ENCODE measurements around the gene CPNE6. TPM values are rescaled to one million over a fixed set of nuclear protein-coding genes. Genes with fewer than 3 reads are reported as not detected.
"Not testable (repeated sequence)": the region's sequence is repeated elsewhere in the genome, so short reads cannot be mapped to it uniquely, and the experiment has no call there.

The CPNE6 gene
- polyA plus RNA-seq, 1 experiment, result not detected

GRCh38 chr14:24042746-24043145, 28.6 kb upstream of the CPNE6 start:
- Histone ChIP-seq H3K4me3 (ENCODE audit: low read depth, low read length) (no peak overlapping the region), H3K9me3 (ENCODE audit: control insufficient read depth, insufficient read depth, low read length) (no peaks in the 10 kb centered on the region), H3K27ac (ENCODE audit: low read depth, low read length) (no peak overlapping the region), H3K27me3 (ENCODE audit: control insufficient read depth, insufficient read depth, low read length) (peaks cover 12% of the 10 kb centered on the region)
- no peak for DNase-seq (ENCODE audit: low read depth, low spot score)
- TF ChIP-seq CTCF (IDR thresholded peaks at IDR 0.05; ENCODE audit: low read depth, low read length), result no peak
- ChIA-PET POLR2A (no interaction called here), CTCF (interaction anchor here (1.2 to 1.8 kb wide), 6 partner anchors 13 to 290 kb away, joined by 3 to 5 read pairs (median 4); partner anchors contain the start of gene IRF9)

DNA sequence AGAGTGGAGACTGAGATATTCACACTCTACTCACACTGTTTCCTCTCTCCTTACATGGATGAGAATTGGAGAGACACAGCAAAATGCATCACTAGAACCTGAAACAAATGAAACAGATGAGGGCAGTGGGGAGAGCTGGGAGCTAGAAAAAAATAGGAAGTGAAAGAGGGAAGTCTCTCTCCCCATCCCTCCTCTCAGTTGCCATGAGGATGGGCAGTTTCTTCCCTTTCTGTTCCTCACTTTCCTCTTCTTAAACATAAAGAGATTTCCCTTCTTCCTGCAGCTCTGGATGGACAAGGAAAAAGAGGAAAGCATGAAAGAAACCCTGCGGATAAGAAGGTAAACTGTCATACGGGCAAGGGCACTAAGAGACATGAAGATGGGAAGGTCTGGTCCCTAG, 22.4 kb upstream of the CPNE6 start:
- DNase-seq (ENCODE audit: low read depth, low spot score); H3K27ac ChIP-seq (ENCODE audit: low read depth, low read length); H3K9me3 ChIP-seq (ENCODE audit: control insufficient read depth, insufficient read depth, low read length); CTCF ChIA-PET; H3K4me3 ChIP-seq (ENCODE audit: low read depth, low read length); POLR2A ChIA-PET: not testable (repeated sequence)
- peaks cover 29% of the 10 kb centered on the region for H3K27me3 ChIP-seq (ENCODE audit: control insufficient read depth, insufficient read depth, low read length)

DNA sequence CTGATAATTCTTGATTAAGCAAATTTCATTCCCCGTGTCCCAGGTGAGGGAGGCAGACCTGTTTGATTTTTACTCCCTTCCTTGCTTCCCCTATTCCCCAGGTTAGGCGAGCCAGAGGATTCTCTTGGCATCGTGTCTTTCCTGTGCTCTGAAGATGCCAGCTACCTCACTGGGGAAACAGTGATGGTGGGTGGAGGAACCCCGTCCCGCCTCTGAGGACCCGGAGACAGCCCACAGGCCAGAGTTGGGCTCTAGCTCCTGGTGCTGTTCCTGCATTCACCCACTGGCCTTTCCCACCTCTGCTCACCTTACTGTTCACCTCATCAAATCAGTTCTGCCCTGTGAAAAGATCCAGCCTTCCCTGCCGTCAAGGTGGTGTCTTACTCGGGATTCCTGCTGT, 20.6 kb upstream of the CPNE6 start:
- POLR2A ChIA-PET, result not testable (repeated sequence)
- CTCF ChIA-PET, result interaction anchor here (1.4 to 4.0 kb wide), 2 partner anchors 36 to 40 kb away, joined by 3 to 20 read pairs; no protein-coding TSS in a partner anchor

DNA sequence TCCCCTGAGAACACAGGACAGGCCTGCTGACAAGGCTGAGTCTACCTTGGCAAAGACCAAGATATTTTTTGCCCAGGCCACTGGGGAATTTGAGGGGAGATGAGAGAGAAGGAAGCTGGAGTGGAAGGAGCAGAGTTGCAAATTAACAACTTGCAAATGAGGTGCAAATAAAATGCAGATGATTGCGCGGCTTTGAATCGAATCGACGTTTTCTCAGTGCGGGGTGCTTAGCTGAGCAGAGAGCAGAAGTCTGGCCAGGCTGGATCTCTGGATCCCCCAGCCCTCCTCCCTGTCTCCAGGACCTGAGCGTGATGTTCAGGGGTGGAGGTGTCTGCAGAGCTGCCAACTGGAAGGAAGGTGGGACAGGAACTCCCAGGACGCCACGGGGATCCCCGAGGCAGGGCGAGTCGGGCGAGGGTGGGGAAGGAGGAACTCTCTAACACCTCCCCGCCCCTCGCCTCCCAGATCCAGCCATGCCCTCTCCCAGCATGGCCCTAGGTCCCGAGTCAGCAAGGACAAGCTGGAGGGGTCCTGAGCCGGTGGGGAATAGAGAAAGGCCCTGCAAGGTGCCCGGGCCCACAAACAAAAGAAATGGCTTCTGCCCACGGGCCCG, 20.1 kb upstream of the CPNE6 start:
- peaks cover 33% of the 10 kb centered on the region for H3K27me3 ChIP-seq (ENCODE audit: control insufficient read depth, insufficient read depth, low read length)
- no peaks in the 10 kb centered on the region for H3K9me3 ChIP-seq (ENCODE audit: control insufficient read depth, insufficient read depth, low read length)
- no peak for TF ChIP-seq CTCF (IDR thresholded peaks at IDR 0.05; ENCODE audit: low read depth, low read length)
- H3K4me3 ChIP-seq (ENCODE audit: low read depth, low read length), result peak overlapping the region; percentile 60
- no peak for DNase-seq (ENCODE audit: low read depth, low spot score)
- H3K27ac ChIP-seq (ENCODE audit: low read depth, low read length), result no peak overlapping the region
- CTCF ChIA-PET, result interaction anchor here (1.0 to 4.0 kb wide), 5 partner anchors 15 to 258 kb away, joined by 3 to 20 read pairs (median 4); partner anchors contain the start of gene LTB4R2
- POLR2A ChIA-PET, result interaction anchor here (0.6 kb wide), 1 partner anchor 12 kb away, joined by 15 read pairs; no protein-coding TSS in a partner anchor

More for the DNA sequence above, 20.6 kb upstream of the CPNE6 start:
- DNase-seq (ENCODE audit: low read depth, low spot score); H3K27ac ChIP-seq (ENCODE audit: low read depth, low read length); H3K4me3 ChIP-seq (ENCODE audit: low read depth, low read length); H3K9me3 ChIP-seq (ENCODE audit: control insufficient read depth, insufficient read depth, low read length): not testable (repeated sequence)
- peaks cover 33% of the 10 kb centered on the region for H3K27me3 ChIP-seq (ENCODE audit: control insufficient read depth, insufficient read depth, low read length)

DNA sequence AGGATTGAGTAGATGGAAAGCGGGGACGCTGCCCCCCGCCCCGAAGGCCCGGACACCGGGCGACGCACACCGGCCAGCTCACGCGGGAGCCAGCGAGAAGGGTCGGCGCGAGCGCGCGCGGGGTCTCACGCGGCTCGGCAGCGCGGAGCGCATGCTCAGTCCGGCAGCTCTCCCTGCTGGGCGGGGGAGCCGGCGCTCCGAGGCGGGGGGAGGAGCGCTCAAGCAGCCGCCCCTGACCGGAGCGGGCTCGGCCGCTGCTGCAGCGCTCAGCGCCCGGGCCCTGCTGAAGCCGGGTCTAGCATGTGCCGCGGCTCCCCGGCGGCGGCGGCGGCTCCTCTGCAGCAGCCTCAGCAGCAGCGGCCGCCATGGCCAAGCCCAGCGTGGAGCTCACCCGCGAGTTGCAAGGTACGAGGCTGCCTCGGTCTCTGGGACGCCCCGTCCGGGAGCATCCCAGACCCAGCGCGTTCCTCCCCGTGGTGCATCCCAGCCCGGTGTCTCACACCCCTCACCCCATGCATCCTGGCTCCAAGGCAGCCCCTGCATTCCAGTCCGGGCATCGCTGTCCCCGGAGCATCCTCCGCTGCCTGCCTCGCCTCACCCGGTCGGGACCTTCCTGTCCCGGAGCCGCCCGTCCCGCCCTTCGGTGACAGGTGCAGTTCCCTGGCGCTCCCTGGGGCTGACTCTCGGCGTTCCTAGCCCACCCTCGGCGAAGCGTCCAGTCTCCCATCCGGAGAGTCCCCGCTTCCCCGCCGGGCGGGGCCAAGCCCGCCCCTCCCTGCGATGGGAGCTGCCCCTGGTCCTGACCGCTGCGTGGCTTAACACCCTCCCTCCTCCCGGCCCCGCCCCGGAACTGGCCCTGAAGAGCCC, 19.3 kb upstream of the CPNE6 start, which contains the start of gene CARMIL3:
Gene CARMIL3 (plus strand): TSS at position 221 of the 867 bp plus-strand sequence. CDS start 145 bp downstream, at position 366.
- Histone ChIP-seq H3K9me3 (ENCODE audit: control insufficient read depth, insufficient read depth, low read length) (no peaks in the 10 kb centered on the region), H3K4me3 (ENCODE audit: low read depth, low read length) (peak within 1 kb of the TSS; percentile 60), H3K27me3 (ENCODE audit: control insufficient read depth, insufficient read depth, low read length) (peaks cover 30% of the 10 kb centered on the region), H3K27ac (ENCODE audit: low read depth, low read length) (no peak within 1 kb of the TSS)
- no peak for TF ChIP-seq CTCF (IDR thresholded peaks at IDR 0.05; ENCODE audit: low read depth, low read length)
- ChIA-PET CTCF (interaction anchor here (1.0 to 4.0 kb wide), 5 partner anchors 16 to 258 kb away, joined by 3 to 20 read pairs (median 4); partner anchors contain the start of gene LTB4R2), POLR2A (interaction anchor here (0.6 to 1.1 kb wide), 2 partner anchors 13 to 42 kb away, joined by 3 to 15 read pairs; partner anchors contain the start of gene PCK2)
- peak; percentile 16 for DNase-seq (ENCODE audit: low read depth, low spot score)
